ENCODE data around the gene GATA6. TPM values are rescaled to one million over a fixed set of nuclear protein-coding genes. Genes with fewer than 3 reads are reported as not detected.

Gene GATA6
- polyA plus RNA-seq, 3 donors: 0.04 TPM; not detected in 2

DNA sequence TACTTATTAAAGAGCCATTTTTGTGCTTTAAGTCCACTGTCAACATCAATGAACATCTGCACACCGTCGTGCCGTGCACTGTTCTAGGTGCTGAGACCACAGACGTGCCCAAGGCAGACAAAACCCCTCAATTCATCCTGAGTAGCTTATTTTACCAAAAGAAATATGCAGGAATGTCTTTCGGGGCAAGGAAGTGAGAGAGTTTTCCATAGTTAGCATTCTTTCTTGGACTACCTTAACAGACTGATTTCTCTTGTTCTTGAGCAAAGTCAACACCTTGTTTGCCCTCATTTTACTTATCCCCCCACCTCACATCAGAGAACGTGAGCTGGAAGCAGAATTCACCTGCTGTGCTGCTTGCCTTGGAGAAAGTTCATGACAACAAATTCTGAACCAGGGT is 69.3 kb downstream of the GATA6 start:
- no peaks in the 10 kb centered on the region for H3K36me3 Mint-ChIP-seq
- H3K9me3 ChIP-seq (replicated peaks in 1 of 2; ENCODE audit: control insufficient read depth in 1 of 2, insufficient read depth in 1 of 2, low read length in 2 of 2): no peaks in the 10 kb centered on the region
- no peak overlapping the region for H3K4me3 Mint-ChIP-seq
- no peaks in the 10 kb centered on the region for H4K20me1 ChIP-seq (ENCODE audit: insufficient read depth, low read length)
- WGBS (ENCODE audit: insufficient coverage): 100% methylated on average over 1 of the region's 6 CpGs
- no peak for DNase-seq
- H3K4me2 ChIP-seq (replicated peaks; ENCODE audit: extremely low read depth, low read length, poor library complexity, severe bottlenecking): no peak overlapping the region
- H3K4me3 ChIP-seq (replicated peaks in 1 of 3; ENCODE audit: low read depth in 2 of 3, low read length in 3 of 3): no peak overlapping the region
- H3K4me1 Mint-ChIP-seq: no peaks in the 10 kb centered on the region
- H3K4me1 ChIP-seq (ENCODE audit: control insufficient read depth in 1 of 2, insufficient read depth in 2 of 2, low read length in 2 of 2): no peaks in the 10 kb centered on the region
- H2AFZ ChIP-seq (ENCODE audit: insufficient read depth, low read depth, low read length, poor library complexity, severe bottlenecking): no peak overlapping the region
- H3K27ac Mint-ChIP-seq: no peak overlapping the region
- TF ChIP-seq, protein P1, sequence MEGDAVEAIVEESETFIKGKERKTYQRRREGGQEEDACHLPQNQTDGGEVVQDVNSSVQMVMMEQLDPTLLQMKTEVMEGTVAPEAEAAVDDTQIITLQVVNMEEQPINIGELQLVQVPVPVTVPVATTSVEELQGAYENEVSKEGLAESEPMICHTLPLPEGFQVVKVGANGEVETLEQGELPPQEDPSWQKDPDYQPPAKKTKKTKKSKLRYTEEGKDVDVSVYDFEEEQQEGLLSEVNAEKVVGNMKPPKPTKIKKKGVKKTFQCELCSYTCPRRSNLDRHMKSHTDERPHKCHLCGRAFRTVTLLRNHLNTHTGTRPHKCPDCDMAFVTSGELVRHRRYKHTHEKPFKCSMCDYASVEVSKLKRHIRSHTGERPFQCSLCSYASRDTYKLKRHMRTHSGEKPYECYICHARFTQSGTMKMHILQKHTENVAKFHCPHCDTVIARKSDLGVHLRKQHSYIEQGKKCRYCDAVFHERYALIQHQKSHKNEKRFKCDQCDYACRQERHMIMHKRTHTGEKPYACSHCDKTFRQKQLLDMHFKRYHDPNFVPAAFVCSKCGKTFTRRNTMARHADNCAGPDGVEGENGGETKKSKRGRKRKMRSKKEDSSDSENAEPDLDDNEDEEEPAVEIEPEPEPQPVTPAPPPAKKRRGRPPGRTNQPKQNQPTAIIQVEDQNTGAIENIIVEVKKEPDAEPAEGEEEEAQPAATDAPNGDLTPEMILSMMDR (IDR thresholded peaks at IDR 0.05): no peak
- no peaks in the 10 kb centered on the region for H3K36me3 ChIP-seq (replicated peaks in 1 of 2; ENCODE audit: control insufficient read depth in 1 of 2, insufficient read depth in 2 of 2, low read length in 2 of 2)
- no peaks in the 10 kb centered on the region for H3K79me2 ChIP-seq (ENCODE audit: insufficient read depth, low read length)
- H3K27me3 Mint-ChIP-seq (ENCODE audit: low read depth in 3 of 3): peaks cover 0 to 9% (median 4%) of the 10 kb centered on the region in 3 donors
- H3K9ac ChIP-seq (ENCODE audit: insufficient read depth, low read length, poor library complexity, severe bottlenecking): no peak overlapping the region
- H3K27me3 ChIP-seq (ENCODE audit: control insufficient read depth in 2 of 2, insufficient read depth in 2 of 2, low read length in 2 of 2): no peaks in the 10 kb centered on the region
- H3K9me3 Mint-ChIP-seq: peaks cover 0 to 9% (median 2%) of the 10 kb centered on the region in 7 donors
- intact Hi-C loops (cut with micrococcal nuclease): no loop called here
- no peak overlapping the region for H3K27ac ChIP-seq (ENCODE audit: low read depth in 1 of 2, low read length in 2 of 2)

DNA sequence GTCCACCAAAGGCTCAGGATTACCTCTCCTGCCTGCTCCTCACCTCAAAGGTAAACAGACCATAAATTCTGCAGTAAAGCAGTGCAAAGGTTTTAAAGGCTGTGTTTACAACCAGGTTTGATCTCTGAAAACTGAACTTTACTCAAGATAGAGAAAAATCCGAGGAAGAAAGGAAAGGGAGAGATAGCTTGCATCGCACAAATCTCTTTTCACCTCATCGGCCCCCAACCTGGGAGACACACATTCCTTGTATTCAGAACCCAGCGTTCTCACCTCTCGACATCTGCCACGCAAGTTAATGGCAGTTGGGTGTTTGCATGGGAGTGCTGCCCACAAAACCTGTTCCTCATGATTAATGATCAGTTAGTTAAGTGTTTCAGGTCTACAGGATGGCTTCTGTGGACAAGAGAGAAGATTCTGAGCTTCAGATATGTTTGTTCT is 72.6 kb downstream of the GATA6 start:
- Histone ChIP-seq H3K79me2 (ENCODE audit: insufficient read depth, low read length) (no peaks in the 10 kb centered on the region), H4K20me1 (ENCODE audit: insufficient read depth, low read length) (no peaks in the 10 kb centered on the region), H3K4me3 (replicated peaks in 1 of 3; ENCODE audit: low read depth in 2 of 3, low read length in 3 of 3) (no peak overlapping the region), H3K27me3 (ENCODE audit: control insufficient read depth in 2 of 2, insufficient read depth in 2 of 2, low read length in 2 of 2) (no peaks in the 10 kb centered on the region), H3K27ac (ENCODE audit: low read depth in 1 of 2, low read length in 2 of 2) (no peak overlapping the region), H3K9me3 (replicated peaks in 1 of 2; ENCODE audit: control insufficient read depth in 1 of 2, insufficient read depth in 1 of 2, low read length in 2 of 2) (no peaks in the 10 kb centered on the region), H2AFZ (ENCODE audit: insufficient read depth, low read depth, low read length, poor library complexity, severe bottlenecking) (no peak overlapping the region), H3K4me2 (replicated peaks; ENCODE audit: extremely low read depth, low read length, poor library complexity, severe bottlenecking) (no peak overlapping the region), H3K9ac (ENCODE audit: insufficient read depth, low read length, poor library complexity, severe bottlenecking) (no peak overlapping the region), H3K36me3 (replicated peaks in 1 of 2; ENCODE audit: control insufficient read depth in 1 of 2, insufficient read depth in 2 of 2, low read length in 2 of 2) (no peaks in the 10 kb centered on the region), H3K4me1 (ENCODE audit: control insufficient read depth in 1 of 2, insufficient read depth in 2 of 2, low read length in 2 of 2) (no peaks in the 10 kb centered on the region)
- WGBS (ENCODE audit: insufficient coverage): 89% methylated on average over 1 of the region's 6 CpGs
- Mint-ChIP-seq H3K36me3 (no peaks in the 10 kb centered on the region), H3K4me3 (no peak overlapping the region), H3K27me3 (ENCODE audit: low read depth in 3 of 3) (peaks cover 4 to 7% (median 4%) of the 10 kb centered on the region in 3 donors), H3K9me3 (peaks cover 0 to 7% (median 2%) of the 10 kb centered on the region in 7 donors), H3K4me1 (no peaks in the 10 kb centered on the region), H3K27ac (no peak overlapping the region)
- TF ChIP-seq, protein P1 (IDR thresholded peaks at IDR 0.05): no peak
- intact Hi-C loops (cut with micrococcal nuclease): no loop called here
- DNase-seq: no peak

All from CD14-positive monocyte (primary cell).